Kidney tubule cell (primary cell): ENCODE measurements around the gene HELT.

Experiments
- DNase-seq: peaks from one replicate; pipeline ENCODE4 v3.0.0-alpha.2; 2018; ENCODE audit warnings: low spot score

The HELT gene

GRCh38 chr4:185003596-185004351, 14.5 kb upstream of the HELT start:
- no peak for DNase-seq

DNA sequence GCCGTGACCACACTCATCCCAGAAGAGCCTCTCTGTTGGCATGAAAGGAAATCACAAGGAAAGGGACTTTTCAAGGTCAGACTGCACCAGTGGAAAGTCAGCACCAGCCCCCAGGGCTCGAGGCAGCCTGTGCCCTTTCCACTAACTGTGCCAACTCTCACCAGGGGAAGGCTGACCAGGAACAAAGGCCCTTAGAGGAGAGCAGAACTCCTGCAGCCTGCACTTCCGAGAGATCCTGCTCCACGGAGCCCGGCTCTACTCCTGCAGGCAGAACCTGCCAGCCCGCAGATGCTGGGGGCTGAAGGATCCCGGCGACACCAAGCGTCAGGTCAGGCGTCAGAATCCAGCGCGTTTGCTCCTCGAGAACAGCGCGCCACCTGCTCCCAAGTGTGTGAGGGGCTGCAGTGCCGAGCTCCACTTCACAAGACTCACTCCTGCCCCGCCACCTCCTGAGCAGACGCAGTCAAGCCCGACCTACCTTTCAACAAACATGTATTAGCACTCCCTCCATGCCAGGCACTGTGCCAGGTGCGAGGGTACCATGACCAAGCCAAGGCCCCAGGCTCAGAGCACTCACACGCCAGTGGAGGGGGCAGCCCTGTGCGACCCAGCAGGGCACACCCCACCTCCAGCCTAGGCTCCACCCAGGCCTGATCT, 13.6 kb upstream of the HELT start:
- DNase-seq, result no peak

- DNase-seq, result peak; percentile 82
These were observed 13.0 kb upstream of the HELT start for GRCh38 chr4:185005219-185005819.

DNA sequence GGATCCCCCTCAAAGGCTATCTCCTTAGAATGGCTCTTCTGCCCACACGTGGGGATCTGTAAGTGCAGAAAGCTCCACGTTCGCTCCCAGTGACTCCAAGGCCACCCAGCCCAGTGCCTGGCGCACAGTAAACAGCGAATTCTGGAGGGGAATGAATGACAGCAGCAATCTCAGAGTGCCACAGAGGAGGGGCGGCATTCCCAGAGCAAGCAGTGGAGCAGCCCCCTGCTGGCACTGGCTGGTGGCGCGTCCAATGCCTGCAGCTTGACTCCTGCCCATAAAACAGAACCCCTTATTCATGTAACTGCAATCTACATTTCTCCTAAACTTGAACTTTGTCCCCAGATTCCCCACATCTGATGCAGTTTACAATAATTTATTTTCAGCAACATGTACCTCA, 6.9 kb upstream of the HELT start:
- DNase-seq, result peak; percentile 22

GRCh38 chr4:185013417-185014125, 4.7 kb upstream of the HELT start:
- DNase-seq, result no peak

GRCh38 chr4:185015108-185015507, 3.2 kb upstream of the HELT start:
- no peak for DNase-seq

DNA sequence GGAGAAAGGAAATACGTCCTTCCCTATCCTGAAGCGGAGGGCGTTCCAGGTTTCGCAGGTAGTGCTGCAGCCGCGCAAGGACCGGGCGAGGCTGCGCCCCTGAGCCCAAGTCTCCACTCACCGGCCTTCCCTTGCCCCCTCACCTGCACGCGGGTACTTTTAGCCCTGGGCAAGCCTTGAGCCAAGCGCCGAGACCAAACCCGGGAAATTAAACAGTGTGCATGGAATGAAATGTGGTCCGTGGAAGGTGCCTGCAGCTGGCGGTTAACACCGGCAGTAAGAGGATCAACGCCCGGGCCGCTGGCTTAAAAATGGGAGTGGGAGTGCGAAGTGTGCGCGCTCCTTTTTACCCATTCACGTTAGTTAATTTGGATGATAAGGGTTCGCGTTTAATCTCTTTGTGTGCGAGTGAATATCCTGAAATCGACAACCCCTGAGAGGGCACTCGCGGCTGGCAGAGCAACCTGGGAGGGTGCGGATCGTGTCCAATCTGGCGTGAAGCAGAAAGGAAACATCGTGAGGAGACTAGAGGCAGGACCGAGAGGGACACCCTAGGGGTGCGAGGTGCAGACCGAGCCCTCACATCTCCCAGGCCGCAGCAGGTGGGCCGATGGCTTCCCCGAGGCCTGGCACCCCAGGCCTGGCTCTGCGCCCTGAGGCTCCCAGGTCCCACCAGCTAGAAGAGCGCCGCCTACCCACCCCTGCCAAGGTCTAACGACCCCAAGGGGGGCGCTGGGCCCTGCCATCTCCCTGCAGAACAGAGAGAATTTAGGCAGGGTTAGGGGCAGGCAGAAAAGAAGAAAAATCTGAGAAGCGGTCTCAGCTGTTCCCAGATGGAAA, 2.0 kb upstream of the HELT start:
- DNase-seq, result no peak

DNA sequence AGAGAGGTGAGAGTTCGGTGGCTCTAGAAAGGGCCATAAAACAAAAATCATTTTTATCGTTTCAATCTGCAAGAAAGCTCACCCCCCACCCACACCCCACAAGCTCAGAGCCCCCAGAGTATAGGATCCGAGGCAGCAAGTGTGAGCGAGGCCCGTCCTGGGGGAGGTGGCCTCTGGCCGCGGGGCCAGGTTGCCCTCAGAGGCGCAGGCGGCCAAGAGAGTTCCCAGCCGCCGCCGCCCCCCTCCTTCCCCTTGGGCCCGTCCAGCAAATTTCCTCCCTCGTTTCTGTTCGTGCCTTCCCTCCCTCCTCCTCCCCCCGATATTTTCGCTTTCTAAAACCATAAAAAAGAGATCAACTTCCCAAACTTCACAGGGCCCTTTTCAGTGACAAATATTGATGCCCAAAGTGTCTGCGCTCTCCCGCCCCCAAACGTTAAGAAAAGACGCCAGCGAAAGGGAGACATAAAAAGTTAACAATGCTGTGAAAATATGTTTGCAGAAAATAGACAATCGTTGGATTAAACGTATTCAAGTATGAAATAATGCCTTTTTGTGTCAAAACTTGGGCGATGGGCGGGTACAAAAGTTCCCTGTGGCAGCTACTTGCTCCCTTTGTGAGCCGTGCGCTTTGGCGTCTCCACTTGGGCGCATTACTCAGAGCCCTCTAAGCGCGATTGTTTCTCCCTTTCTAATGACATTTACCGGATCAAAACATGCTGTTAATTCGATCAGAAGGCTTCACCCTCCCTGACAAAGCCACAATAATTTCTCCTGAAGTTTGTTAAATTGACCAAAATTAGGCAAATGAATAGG, 1.1 kb upstream of the HELT start:
- no peak for DNase-seq

GRCh38 chr4:185018834-185019455, 655 bp downstream of the HELT start:
- no peak for DNase-seq

DNA sequence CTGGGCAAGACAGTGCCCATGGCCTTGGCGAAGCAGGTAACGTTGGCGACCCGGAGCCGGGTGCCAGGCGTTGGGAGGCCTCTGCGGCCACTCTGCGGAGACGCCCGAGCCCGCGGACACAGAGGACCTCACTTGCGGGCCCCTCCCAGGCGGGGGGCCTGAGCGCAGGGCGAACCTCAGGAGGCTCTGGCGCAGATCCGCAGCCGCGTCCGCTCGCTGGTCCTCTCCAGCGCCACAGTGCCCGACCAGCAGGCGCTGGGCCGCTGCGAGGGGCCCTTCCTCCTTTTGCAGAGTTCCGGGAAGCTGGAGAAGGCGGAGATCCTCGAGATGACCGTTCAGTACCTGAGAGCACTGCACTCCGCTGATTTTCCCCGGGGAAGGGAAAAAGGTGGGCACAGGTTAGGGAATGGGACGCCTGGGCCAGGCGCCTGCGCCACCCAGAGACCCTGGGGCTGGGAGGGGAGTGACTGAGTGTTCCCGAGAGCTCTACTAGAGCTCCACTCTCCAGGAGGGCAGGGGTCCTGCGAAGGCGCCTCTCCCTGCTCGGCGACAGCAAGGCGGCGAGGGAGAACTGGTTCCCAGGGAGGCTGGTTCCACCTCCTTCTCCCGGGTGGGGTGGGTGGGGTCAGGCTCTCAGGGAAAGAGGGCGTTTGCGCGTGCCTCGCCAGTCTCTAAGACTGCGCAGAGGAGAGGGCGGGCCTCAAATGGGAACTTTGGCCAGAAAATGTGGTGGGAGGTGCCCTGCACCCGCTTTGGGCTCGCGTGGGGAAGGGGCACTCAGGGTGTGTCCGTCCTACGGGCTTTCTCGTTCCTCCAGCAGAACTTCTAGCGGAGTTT, 1.4 kb downstream of the HELT start:
- no peak for DNase-seq

DNA sequence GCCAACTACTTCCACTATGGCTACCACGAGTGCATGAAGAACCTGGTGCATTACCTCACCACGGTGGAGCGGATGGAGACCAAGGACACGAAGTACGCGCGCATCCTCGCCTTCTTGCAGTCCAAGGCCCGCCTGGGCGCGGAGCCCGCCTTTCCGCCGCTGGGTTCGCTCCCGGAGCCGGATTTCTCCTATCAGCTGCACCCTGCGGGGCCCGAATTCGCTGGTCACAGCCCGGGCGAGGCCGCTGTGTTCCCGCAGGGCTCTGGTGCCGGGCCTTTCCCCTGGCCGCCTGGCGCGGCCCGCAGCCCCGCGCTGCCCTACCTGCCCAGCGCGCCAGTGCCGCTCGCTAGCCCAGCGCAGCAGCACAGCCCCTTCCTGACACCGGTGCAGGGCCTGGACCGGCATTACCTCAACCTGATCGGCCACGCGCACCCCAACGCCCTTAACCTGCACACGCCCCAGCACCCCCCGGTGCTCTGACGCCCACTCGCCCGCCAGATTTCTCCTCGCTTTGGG, 2.1 kb downstream of the HELT start:
- no peak for DNase-seq

DNA sequence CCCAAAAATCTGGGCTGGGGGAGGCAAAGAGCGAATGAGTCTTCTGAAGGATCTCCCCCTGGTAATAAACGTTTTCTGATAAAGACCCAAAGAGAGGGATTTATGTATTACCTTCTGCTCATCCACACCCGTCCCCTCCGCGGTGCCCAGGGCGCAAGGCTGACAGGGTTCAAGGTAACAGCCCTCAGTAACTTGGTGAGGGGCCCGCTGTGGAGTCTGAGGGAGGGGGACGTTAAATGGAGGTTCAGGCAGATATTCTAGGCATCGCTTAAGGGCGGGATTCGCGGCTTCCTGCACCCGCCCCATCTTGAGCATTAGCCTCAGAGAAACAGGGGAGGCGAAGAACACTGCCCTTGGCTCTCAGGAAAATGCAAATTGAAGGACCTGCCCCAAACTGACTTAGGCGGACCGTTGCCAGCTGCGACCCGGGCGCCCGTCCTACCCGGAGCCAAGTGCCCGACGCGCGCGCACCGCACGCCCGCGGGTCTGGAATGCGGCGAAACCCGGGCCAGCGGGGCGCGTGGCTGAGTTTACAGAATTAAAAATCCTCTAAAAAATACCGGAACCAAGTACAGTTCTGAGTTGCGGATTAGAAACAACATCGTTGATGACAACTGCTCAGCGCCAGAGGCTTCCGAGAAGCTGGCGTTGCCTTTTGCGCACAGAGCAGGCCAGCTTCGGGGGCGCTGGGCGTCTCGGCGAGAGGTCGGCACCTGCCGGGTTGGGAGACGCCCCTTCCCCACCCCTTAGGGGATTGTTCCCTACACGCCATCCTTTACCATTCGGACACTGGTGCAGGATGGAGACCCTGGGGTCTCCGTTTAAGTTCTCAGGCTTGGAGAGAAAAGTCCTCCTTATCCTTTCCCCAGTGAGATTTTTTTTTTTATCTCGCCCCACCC, 2.8 kb downstream of the HELT start:
- DNase-seq, result no peak

- DNase-seq, result no peak
These were observed 5.2 kb downstream of the HELT start for GRCh38 chr4:185023471-185023870.

DNA sequence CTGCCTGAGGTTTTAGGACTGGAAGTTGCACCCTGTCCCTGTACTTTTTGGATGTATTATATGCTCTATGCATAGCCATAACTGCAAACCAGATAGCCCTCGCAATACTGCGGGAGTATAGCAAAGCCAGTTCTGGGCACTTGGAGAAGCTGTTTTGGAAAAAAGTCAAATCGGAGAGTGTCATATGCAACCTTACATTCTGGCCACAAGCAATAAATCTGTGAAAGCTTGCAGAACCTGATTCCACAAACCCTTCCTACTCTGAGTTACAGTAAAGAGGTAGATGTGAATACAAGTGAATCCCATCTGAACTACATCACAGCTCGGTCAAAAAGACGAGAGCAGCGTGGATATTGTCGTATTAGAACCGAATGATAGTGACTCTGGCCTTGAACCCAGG, 10.3 kb downstream of the HELT start:
- DNase-seq, result no peak

DNA sequence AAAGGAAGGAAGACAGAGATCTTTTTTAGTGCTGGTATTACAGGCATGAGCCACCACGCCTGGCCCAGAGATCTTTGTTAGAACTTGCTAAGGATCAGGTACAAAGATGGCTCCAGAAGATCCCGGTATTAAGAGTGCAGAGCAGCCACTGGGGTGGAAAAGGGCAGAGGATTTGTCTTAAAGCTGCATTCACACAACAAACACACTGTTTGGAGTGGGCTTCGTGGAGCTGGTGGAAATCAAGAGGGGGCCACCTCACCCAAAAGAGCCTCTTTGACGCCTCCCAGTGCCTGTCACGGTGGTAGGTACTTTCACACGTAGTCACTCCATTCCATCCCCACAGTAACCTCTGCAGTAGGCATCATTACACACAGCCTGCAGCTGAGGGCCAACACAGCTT, 13.3 kb downstream of the HELT start:
- no peak for DNase-seq

DNA sequence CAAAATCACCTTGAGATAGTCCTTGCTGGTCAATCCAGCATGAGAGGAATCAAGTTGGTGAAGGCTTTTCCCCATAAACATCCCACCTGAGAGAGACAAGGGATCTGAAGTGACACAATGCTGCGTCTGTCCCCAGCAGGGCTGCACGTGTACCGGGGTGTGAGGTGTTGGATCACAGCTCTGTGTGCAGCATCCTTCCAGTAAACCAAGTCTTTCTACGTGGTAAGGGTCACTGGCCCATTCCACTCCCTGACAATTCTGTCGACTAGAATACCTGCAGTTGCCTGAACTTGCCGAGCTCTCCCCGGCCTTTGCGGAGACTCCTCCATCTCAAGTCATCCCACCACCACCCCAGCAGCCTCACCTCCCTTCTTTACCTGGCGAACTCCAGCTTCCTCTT, 14.8 kb downstream of the HELT start:
- DNase-seq, result no peak

DNA sequence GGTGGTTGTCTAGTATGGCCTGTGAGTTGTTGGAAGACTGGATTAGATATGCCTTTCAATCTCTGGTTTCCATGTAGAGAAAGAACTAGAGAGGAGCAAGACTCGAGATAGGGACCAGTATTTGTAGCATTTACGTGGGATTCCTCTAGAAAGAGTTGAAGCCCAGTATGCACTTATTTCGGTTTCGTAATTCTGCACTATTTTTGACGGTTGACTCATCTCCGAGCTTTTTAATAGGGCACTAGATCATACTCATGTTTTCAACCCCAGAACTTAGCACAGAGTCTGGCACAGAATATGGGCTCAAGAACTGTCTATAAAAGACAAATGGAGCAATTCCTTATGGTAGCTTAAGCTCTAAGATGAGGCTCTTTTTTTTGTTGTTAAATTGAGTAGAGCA, 15.7 kb downstream of the HELT start:
- DNase-seq, result no peak

GRCh38 chr4:185035284-185035683, 17.0 kb downstream of the HELT start:
- no peak for DNase-seq
